Liver (tissue), 9 donors: Measurements from ENCODE around the gene CRYBA2. TPM values are rescaled to one million over a fixed set of nuclear protein-coding genes. Genes with fewer than 3 reads are reported as not detected.

Experiments used
- DNase-seq: peaks from one replicate; pipeline ENCODE4 v3.0.0-alpha.2; 2017; ENCODE audit warnings: low spot score
- H3K27ac ChIP-seq, 2 donors: one replicate each; pipeline ENCODE4 v1.7.0; 2013; ENCODE audit warnings: inconsistent platforms in 2 of 2, low read length in 2 of 2, control low read depth in 1 of 2, low read depth in 1 of 2, mild to moderate bottlenecking in 1 of 2
- H3K27me3 ChIP-seq, 4 donors: one replicate each; pipeline versions ENCODE4 v1.6.1 to v1.7.0; 2013; ENCODE audit warnings: low read length in 3 of 4, inconsistent platforms in 1 of 4, mild to moderate bottlenecking in 1 of 4, moderate library complexity in 1 of 4; ENCODE audit not compliant: control insufficient read depth in 4 of 4, insufficient read depth in 4 of 4
- H3K36me3 ChIP-seq, 4 donors: one replicate each; pipeline versions ENCODE4 v1.6.1 to v1.7.0; 2013; ENCODE audit warnings: low read length in 3 of 4, mild to moderate bottlenecking in 3 of 4, low read depth in 1 of 4, moderate library complexity in 1 of 4; ENCODE audit not compliant: control insufficient read depth in 4 of 4, insufficient read depth in 3 of 4
- H3K4me1 ChIP-seq, 4 donors: one replicate each; pipeline versions ENCODE4 v1.6.1 to v1.7.0; 2013; ENCODE audit warnings: low read length in 3 of 4, mild to moderate bottlenecking in 3 of 4, moderate library complexity in 1 of 4; ENCODE audit not compliant: control insufficient read depth in 4 of 4, insufficient read depth in 4 of 4
- H3K4me3 ChIP-seq, 3 donors: one replicate each; pipeline versions ENCODE4 v1.6.1 to v1.7.0; 2013; ENCODE audit warnings: low read length in 3 of 3, control low read depth in 1 of 3, low read depth in 1 of 3, mild to moderate bottlenecking in 1 of 3
- H3K9ac ChIP-seq, 2 donors: one replicate each; pipeline ENCODE4 v1.7.0; 2013; ENCODE audit warnings: low read length in 2 of 2, mild to moderate bottlenecking in 2 of 2, moderate library complexity in 2 of 2, control low read depth in 1 of 2, low read depth in 1 of 2
- H3K9me3 ChIP-seq, 4 donors: one replicate each; pipeline versions ENCODE4 v1.6.1 to v1.7.0; 2013; ENCODE audit warnings: low read length in 3 of 4; ENCODE audit not compliant: control insufficient read depth in 4 of 4
- CTCF ChIP-seq: fragments of 150-350 bp; IDR thresholded peaks from 2 replicates; pipeline ENCODE4 v1.5.1; 2017; ENCODE audit warnings: improper control_type of control experiment, low read depth, low read length; ENCODE audit not compliant: missing input control
- EGR1 ChIP-seq, 2 donors: IDR thresholded peaks; 2 replicates each; pipeline ENCODE4 v1.6.1; 2016 to 2018; ENCODE audit warnings: antibody characterized with exemption in 2 of 2, low read depth in 2 of 2
- FOXA1 ChIP-seq: IDR thresholded peaks from 2 replicates; pipeline ENCODE4 v1.6.1; 2016; ENCODE audit warnings: antibody characterized with exemption
- FOXA2 ChIP-seq: IDR thresholded peaks from 2 replicates; pipeline ENCODE4 v1.6.1; 2016; ENCODE audit warnings: antibody characterized with exemption
- HNF4A ChIP-seq, 2 donors: conservative IDR thresholded peaks; 2 replicates each; pipeline ENCODE4 v1.6.1; 2016; ENCODE audit warnings: antibody characterized with exemption in 2 of 2, mild to moderate bottlenecking in 2 of 2
- JUND ChIP-seq, 2 donors: IDR thresholded peaks; 2 replicates each; pipeline ENCODE4 v1.6.1; 2016; ENCODE audit warnings: antibody characterized with exemption in 2 of 2
- RAD21 ChIP-seq, 2 donors: IDR thresholded peaks; 2 replicates each; pipeline ENCODE4 v1.6.1; 2016; ENCODE audit warnings: antibody characterized with exemption in 2 of 2, mild to moderate bottlenecking in 2 of 2
- REST ChIP-seq: IDR thresholded peaks from 2 replicates; pipeline ENCODE4 v1.6.1; 2016; ENCODE audit warnings: antibody characterized with exemption, mild to moderate bottlenecking
- TAF1 ChIP-seq: conservative IDR thresholded peaks from 2 replicates; pipeline ENCODE4 v1.6.1; 2016; ENCODE audit warnings: antibody characterized with exemption, mild to moderate bottlenecking
- YY1 ChIP-seq: IDR thresholded peaks from 2 replicates; pipeline ENCODE4 v1.6.1; 2016; ENCODE audit warnings: antibody characterized with exemption, mild to moderate bottlenecking
- WGBS: extraction: QIAGEN DNeasy Blood & Tissue Kit; methylation state at CpG from one replicate; pipeline ENCODE4 v1.1.7; 2013; 5-methylcytosine and 5-hydroxymethylcytosine counted together
- polyA plus RNA-seq, 2 donors: library from polyadenylated mRNA; stranded (reverse) in 1 of 2; unstranded in 1 of 2; fragments of 200-250 nt in 1 of 2; fragments of >200 nt in 1 of 2; fragmentation: Nextera tagmentation in 1 of 2; extraction: Ambion mirVana in 1 of 2; gene quantifications; one replicate each; pipeline versions ENCODE4 v1.2.1 to v1.2.3, GENCODE V29; 2013 to 2015
- total RNA-seq, 2 donors: library from RNA; depleted of rRNA; stranded (reverse); fragments of >200 nt; gene quantifications; one replicate each; pipeline ENCODE4 v1.2.3, GENCODE V29; 2014
- TF ChIP-seq, protein P1 (sequence below): IDR thresholded peaks from 2 replicates; pipeline ENCODE4 v1.6.1; 2016; ENCODE audit warnings: antibody characterized with exemption
- TF ChIP-seq, protein P2 (sequence below): IDR thresholded peaks from 2 replicates; pipeline ENCODE4 v1.6.1; 2016; ENCODE audit warnings: antibody characterized with exemption
- TF ChIP-seq, protein P3 (sequence below): IDR thresholded peaks from 2 replicates; pipeline ENCODE4 v1.6.1; 2016; ENCODE audit warnings: antibody characterized with exemption
- donor health status: healthy.
- donor health status: healthy.
- donor health status: healthy.
- donor health status: healthy.
- donor health status: healthy.

CRYBA2 gene
- total and polyA plus RNA-seq, 4 donors = not detected

DNA sequence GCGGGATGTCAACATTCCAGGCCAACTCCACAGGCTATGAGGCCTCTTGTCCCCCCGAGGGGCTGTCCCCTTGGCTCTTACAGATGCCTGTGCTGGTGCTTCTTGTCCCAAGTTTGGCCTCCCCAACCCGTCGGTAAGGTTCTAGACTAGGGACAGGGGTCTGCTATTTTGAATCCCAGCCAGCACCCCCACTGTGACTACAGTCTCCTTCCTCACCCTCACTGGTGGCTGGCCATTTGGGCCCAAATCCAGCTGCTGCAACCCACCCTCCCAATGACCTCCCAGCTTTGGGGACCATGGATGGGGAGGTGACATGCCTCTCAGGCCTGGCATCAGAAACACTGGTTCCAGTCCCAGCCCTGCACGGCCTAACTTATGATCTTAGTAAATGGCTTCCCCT is 29.4 kb upstream of the CRYBA2 start:
- DNase-seq = no peak
- TF ChIP-seq TAF1 = no peak
- no peak for TF ChIP-seq FOXA1
- no peaks in the 10 kb centered on the region for H3K9me3 ChIP-seq

DNA sequence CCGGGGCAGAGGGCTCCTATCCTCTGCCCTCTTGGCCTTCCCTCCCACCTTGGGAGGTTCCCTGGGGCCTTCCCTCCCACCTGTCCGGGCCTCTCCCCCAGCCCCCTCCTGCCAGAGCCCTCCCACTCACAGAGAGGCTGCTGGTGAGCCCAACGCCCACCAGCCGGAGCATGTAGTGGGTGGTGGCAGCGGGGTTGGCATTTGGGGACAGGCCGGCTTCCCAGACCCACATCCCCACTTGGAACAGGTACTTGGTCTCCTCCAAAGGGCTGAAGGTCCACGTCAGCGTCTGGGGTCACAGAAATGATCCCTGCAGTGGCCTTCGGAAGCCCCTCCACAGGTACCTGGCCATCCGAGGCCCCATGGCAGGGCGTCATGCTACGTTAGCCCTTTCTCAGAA is 28.8 kb upstream of the CRYBA2 start:
- H3K9ac ChIP-seq = no peak overlapping the region
- H3K4me1 ChIP-seq = no peaks in the 10 kb centered on the region
- WGBS = 87% methylated on average over 12 of the region's 12 CpGs
- no peak overlapping the region for H3K27ac ChIP-seq
- no peaks in the 10 kb centered on the region for H3K9me3 ChIP-seq
- H3K36me3 ChIP-seq = no peaks in the 10 kb centered on the region
- H3K4me3 ChIP-seq = no peak overlapping the region
- DNase-seq = no peak
- TF ChIP-seq, protein P1, sequence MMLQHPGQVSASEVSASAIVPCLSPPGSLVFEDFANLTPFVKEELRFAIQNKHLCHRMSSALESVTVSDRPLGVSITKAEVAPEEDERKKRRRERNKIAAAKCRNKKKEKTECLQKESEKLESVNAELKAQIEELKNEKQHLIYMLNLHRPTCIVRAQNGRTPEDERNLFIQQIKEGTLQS = no peak
- TF ChIP-seq JUND (IDR thresholded peaks at IDR 0.05) (no peak), CTCF (no peak), RAD21 (IDR thresholded peaks at IDR 0.05) (no peak), FOXA2 (no peak), YY1 (no peak)
- TF ChIP-seq, protein P2, sequence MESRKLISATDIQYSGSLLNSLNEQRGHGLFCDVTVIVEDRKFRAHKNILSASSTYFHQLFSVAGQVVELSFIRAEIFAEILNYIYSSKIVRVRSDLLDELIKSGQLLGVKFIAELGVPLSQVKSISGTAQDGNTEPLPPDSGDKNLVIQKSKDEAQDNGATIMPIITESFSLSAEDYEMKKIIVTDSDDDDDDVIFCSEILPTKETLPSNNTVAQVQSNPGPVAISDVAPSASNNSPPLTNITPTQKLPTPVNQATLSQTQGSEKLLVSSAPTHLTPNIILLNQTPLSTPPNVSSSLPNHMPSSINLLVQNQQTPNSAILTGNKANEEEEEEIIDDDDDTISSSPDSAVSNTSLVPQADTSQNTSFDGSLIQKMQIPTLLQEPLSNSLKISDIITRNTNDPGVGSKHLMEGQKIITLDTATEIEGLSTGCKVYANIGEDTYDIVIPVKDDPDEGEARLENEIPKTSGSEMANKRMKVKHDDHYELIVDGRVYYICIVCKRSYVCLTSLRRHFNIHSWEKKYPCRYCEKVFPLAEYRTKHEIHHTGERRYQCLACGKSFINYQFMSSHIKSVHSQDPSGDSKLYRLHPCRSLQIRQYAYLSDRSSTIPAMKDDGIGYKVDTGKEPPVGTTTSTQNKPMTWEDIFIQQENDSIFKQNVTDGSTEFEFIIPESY = no peak
- H3K27me3 ChIP-seq = no peaks in the 10 kb centered on the region

More for the DNA sequence above, 29.4 kb upstream of the CRYBA2 start:
- H3K4me1 ChIP-seq = no peaks in the 10 kb centered on the region
- H3K27me3 ChIP-seq = no peaks in the 10 kb centered on the region
- H3K4me3 ChIP-seq = no peak overlapping the region
- no peak overlapping the region for H3K27ac ChIP-seq
- no peaks in the 10 kb centered on the region for H3K36me3 ChIP-seq
- no peak overlapping the region for H3K9ac ChIP-seq
- 92% methylated on average over 5 of the region's 5 CpGs for WGBS

GRCh38 chr2:219021591-219021990 is 28.4 kb upstream of the CRYBA2 start:
- DNase-seq = no peak
- Histone ChIP-seq H3K27me3 (no peaks in the 10 kb centered on the region), H3K36me3 (no peaks in the 10 kb centered on the region), H3K4me3 (no peak overlapping the region), H3K9ac (no peak overlapping the region), H3K27ac (no peak overlapping the region), H3K9me3 (no peaks in the 10 kb centered on the region), H3K4me1 (no peaks in the 10 kb centered on the region)
- WGBS = 86% methylated on average over 9 of the region's 9 CpGs
- no peak for TF ChIP-seq HNF4A (conservative IDR thresholded peaks at IDR 0.05)
- no peak for TF ChIP-seq REST
- no peak for TF ChIP-seq EGR1 (IDR thresholded peaks at IDR 0.05; ENCODE audit: low read depth in 2 of 2)
- TF ChIP-seq, protein P2 = no peak
- no peak for TF ChIP-seq FOXA1
- TF ChIP-seq, protein P3, sequence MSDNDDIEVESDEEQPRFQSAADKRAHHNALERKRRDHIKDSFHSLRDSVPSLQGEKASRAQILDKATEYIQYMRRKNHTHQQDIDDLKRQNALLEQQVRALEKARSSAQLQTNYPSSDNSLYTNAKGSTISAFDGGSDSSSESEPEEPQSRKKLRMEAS = no peak
